ENCODE results near the gene GUCA1A.

GRCh38 chr6:42133926-42134325 is 39.2 kb upstream of the GUCA1A start:
- TF ChIP-seq CTCF (IDR thresholded peaks at IDR 0.05 in 4 of 5, conservative IDR thresholded peaks at IDR 0.05 in 1 of 5) (no peak), POLR2A (IDR thresholded peaks at IDR 0.05) (no peak)

Data from gastrocnemius medialis (tissue), 4 donors.